ENCODE data around the gene PIRT. TPM values are rescaled to one million over a fixed set of nuclear protein-coding genes. Genes with fewer than 3 reads are reported as not detected.

The PIRT gene
- polyA plus RNA-seq, 1 of the 3 experiments (the other 2 are of a cell fraction): not detected

- Histone ChIP-seq H4K20me1 (ENCODE audit: insufficient read depth) (no peaks in the 10 kb centered on the region), H3K4me2 (no peak overlapping the region), H3K27me3 (ENCODE audit: insufficient read depth) (no peaks in the 10 kb centered on the region), H2AFZ (ENCODE audit: low read depth) (no peak overlapping the region), H3K4me1 (ENCODE audit: control insufficient read depth in 1 of 2, insufficient read depth in 2 of 2, low read depth in 1 of 2, low read length in 1 of 2) (no peaks in the 10 kb centered on the region), H3K4me3 (ENCODE audit: low read depth in 2 of 2, low read length in 1 of 2) (no peak overlapping the region), H3F3A (replicated peaks; ENCODE audit: insufficient read depth) (no peaks in the 10 kb centered on the region), H3K27ac (ENCODE audit: low read depth in 2 of 2, low read length in 1 of 2) (no peak overlapping the region), H3K36me3 (replicated peaks in 1 of 2; ENCODE audit: control insufficient read depth in 1 of 2, insufficient read depth in 2 of 2, low read length in 1 of 2) (no peaks in the 10 kb centered on the region), H3K9me3 (no peaks in the 10 kb centered on the region), H3K79me2 (ENCODE audit: insufficient read depth) (no peaks in the 10 kb centered on the region), H3K9ac (no peak overlapping the region), H3K9me2 (no peaks in the 10 kb centered on the region)
- TF ChIP-seq ELF1 (IDR thresholded peaks at IDR 0.05): no peak
- TF ChIP-seq CTCF (IDR thresholded peaks at IDR 0.05): no peak
- no peak for TF ChIP-seq NRF1 (IDR thresholded peaks at IDR 0.05; ENCODE audit: low read depth, low read length)
- no peak for TF ChIP-seq PBX3 (IDR thresholded peaks at IDR 0.05)
- TF ChIP-seq MEF2A (IDR thresholded peaks at IDR 0.05; ENCODE audit: borderline replicate concordance, low read depth): no peak
- TF ChIP-seq TCF12 (IDR thresholded peaks at IDR 0.05): no peak
- TF ChIP-seq RCOR1 (IDR thresholded peaks at IDR 0.05; ENCODE audit: low read length): no peak
- TF ChIP-seq NFIC (IDR thresholded peaks at IDR 0.05; ENCODE audit: borderline replicate concordance): no peak
- POLR2A ChIA-PET: no interaction called here
- no peak for DNase-seq
- CTCF ChIA-PET: interaction anchor here (5.3 kb wide), 1 partner anchor 100 kb away, joined by 42 read pairs; no protein-coding TSS in a partner anchor
- WGBS (ENCODE audit: low lambda C conversion rate): 57% methylated on average over 14 of the region's 15 CpGs
Observed at GRCh38 chr17:10836966-10837590, 809 bp downstream of the PIRT start.

- H3K27me3 ChIP-seq (ENCODE audit: insufficient read depth): no peaks in the 10 kb centered on the region
- no peaks in the 10 kb centered on the region for H3K79me2 ChIP-seq (ENCODE audit: insufficient read depth)
- H3K4me3 ChIP-seq (ENCODE audit: low read depth in 2 of 2, low read length in 1 of 2): no peak overlapping the region
- no peaks in the 10 kb centered on the region for H4K20me1 ChIP-seq (ENCODE audit: insufficient read depth)
- POLR2A ChIA-PET: no interaction called here
- H3K9me2 ChIP-seq: no peaks in the 10 kb centered on the region
- no peak overlapping the region for H2AFZ ChIP-seq (ENCODE audit: low read depth)
- DNase-seq: no peak
- WGBS (ENCODE audit: low lambda C conversion rate): 42% methylated on average over 7 of the region's 7 CpGs
- H3K9ac ChIP-seq: no peak overlapping the region
- H3K4me2 ChIP-seq: no peak overlapping the region
- H3K36me3 ChIP-seq (replicated peaks in 1 of 2; ENCODE audit: control insufficient read depth in 1 of 2, insufficient read depth in 2 of 2, low read length in 1 of 2): no peaks in the 10 kb centered on the region
- CTCF ChIA-PET: interaction anchor here (3.0 to 5.3 kb wide), 2 partner anchors 9 to 100 kb away, joined by 20 to 42 read pairs; no protein-coding TSS in a partner anchor
- H3K4me1 ChIP-seq (ENCODE audit: control insufficient read depth in 1 of 2, insufficient read depth in 2 of 2, low read depth in 1 of 2, low read length in 1 of 2): no peaks in the 10 kb centered on the region
- H3F3A ChIP-seq (replicated peaks; ENCODE audit: insufficient read depth): no peaks in the 10 kb centered on the region
- no peak overlapping the region for H3K27ac ChIP-seq (ENCODE audit: low read depth in 2 of 2, low read length in 1 of 2)
- H3K9me3 ChIP-seq: no peaks in the 10 kb centered on the region
- TF ChIP-seq MEF2A (IDR thresholded peaks at IDR 0.05; ENCODE audit: borderline replicate concordance, low read depth) (no peak), SIN3A (IDR thresholded peaks at IDR 0.05; ENCODE audit: borderline replicate concordance, low read depth, low read length) (no peak), USF2 (IDR thresholded peaks at IDR 0.05; ENCODE audit: borderline replicate concordance, low read depth, low read length) (no peak), RAD21 (IDR thresholded peaks at IDR 0.05; ENCODE audit: low read length) (no peak), ZBTB33 (IDR thresholded peaks at IDR 0.05; ENCODE audit: borderline replicate concordance, low read depth) (no peak), PBX3 (IDR thresholded peaks at IDR 0.05) (no peak), REST (IDR thresholded peaks at IDR 0.05; ENCODE audit: low read depth, low read length) (no peak), TEAD4 (IDR thresholded peaks at IDR 0.05; ENCODE audit: borderline replicate concordance, insufficient read depth) (no peak), USF1 (IDR thresholded peaks at IDR 0.05; ENCODE audit: borderline replicate concordance, low read depth) (no peak)
Observed at GRCh38 chr17:10836145-10836544, 1.7 kb downstream of the PIRT start.
